ENCODE results near the gene SUB1.
"Not testable (repeated sequence)": the region's sequence is repeated elsewhere in the genome, so short reads cannot be mapped to it uniquely, and the experiment has no call there.

Gene SUB1

DNA sequence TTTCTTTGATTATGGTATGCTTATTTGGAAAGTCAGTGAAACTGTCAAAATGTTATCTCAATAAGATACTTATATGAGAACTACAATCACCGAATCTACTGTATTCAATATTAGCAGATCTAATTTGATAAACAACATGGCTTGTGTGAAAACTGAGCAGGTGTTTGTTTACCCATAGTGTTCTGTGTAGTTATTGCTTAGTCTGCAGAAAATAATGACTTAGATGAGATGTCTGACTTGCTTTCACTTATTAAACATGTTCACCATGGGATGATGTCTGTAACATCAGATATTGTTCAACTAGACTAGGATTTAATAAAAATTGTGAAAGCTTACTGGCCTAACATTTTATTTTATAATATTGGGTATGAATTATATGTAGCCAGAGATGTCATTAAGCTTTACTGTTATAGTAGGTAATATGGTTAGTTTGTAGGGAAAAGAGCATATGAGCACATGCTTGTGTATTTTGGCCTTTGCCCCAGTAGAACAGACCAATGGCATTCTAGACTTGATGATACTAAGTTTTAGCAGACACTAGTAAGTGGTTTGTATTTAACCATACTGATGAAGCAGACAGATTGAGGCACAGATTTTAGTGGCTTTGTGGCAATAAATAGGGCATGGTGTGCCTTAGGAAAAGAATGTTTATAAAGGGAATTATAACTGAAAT, 16.4 kb downstream of the SUB1 start:
- DNase-seq = no peak

DNA sequence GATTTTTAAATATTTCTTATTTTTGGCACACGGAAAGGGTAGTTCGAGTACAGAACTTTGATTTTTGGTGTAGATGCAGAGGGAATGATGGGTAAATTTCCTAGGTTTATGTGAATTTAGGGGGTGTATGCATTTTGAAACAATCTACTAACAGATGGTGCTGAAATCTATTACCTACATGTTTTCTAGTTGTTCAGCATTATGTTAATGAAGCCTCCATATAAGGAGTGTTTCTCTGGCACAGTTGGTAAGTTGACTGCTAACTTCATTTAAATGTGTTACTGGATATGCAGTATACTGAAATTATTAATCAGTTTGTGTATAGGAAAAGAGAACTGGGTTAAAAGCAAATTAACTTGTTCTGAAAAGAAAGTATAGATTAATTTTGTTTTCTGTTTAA, 17.5 kb downstream of the SUB1 start:
- DNase-seq = no peak

DNA sequence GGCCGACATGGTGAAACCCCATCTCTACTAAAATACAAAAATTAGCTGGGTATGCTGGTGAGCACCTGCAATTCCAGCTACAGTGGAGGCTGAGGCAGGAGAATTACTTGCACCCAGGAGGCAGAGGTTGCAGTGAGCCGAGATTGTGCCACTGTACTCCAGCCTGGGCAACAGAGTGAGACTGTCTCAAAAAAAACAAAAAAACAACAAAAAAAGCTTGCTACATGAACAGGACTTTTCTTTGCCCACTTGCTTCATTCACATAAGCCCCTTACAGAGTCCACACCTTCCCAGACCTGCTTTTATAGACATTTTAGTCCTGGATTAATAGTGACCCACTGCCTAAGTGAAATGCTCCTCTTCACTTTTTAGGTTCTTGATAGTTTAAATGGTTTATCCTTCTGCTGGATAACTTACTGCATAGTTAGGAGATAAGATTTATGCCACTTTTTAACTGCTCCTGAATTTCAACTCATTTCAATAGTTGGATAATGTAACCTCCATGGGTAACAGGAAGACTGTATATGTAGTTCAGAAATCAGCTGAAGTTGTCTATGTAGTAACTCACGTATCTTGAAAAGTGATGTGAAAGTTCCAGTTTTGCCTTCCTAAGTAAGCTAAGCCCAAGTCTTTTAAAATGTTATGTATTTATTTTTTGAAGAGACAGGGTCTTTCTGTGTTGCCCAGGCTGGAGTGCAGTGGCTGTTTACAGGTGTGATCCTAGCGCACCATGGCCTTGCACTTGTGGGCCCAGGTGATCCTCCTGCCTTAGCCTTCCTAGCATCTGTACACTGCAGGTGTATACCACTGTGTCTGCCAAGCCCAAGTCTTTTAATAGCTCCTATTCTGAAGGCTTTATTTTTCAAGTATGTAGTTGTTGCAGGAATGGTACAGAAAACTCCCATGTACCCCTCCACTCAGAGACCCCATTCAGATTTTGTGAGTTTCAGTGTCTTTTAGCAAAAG, 19.7 kb downstream of the SUB1 start:
- DNase-seq = no peak

DNA sequence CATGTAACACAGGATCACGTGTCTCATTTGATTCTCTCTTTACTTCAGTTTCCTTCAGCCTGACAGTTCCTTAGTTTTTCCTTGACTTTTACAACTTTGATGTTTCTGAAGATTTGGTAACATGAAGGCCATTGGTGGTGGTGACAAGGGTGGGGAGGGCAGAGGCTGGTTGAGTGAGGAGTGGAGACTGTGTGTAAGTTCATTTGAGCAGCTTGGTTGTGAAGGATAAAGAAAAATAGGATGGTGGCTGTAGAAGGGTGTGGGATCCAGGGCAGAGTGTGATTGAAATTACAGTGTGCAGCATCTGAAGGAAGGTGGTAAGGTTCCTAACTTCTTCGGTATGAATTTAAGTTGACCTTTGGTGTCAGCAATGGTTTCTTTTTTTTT, 20.4 kb downstream of the SUB1 start:
- no peak for DNase-seq

DNA sequence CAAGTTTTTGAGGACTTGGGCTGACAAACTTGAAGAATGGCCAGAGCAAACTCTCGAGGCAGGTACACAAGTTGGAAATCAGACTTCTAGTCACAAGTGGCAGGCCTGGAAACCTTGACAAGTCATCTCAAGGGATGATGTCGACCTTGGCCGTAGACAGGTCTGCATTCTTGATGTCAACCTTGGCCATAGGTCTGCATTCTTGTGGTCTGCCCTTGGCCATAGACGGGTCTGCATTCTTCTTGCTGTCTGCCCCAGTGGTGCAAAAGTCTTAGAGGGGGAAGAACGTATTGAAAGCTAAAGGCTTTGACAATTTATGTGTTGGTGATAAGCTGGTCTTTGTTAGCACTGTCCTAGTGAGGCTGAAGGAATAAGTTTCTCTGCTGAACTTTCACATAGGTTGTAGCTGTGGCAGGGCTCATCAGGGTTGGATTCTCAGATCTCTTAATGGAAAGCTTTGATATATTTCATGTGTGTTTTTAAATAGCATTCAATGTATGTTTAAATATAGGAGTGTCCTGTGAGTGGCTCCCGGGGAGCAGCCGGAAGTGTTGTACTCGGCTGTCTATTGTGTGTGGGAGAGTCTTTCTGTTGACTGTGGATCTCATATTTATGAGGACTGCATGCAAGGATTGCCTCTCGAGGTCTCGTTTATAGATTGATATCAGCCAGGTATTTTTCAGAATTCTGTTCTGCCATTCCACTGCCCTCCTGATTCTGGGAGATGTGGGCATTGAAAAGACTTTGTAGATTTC, 27.0 kb downstream of the SUB1 start:
- DNase-seq = peak; percentile 83

DNA sequence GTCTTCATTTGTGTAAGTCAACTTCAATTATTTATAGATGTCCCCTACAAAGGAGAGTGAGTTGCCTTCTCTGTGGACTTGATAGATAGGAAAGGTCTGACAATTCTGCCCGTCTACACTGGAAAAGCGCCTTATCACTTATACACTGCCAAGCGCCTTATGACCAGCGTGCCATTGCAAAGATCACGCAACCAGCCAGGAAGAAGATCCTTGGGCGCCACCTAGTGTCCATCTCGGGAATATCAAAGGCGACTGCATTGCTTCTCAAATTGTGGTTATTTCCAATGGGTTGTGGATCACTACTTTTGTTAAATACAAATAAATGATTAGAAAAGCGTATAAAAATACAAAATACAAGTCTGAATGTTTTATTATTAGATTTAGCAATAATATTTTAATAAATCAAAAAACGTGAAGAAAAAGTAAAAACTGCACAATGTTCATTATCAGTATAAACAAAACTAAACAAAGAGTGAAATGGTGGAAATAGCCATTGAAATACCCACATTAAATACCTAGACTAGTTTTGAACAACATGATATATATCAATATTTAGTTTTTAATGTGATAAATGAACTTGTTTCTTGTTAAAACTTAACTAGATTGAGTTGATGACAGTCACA, 27.8 kb downstream of the SUB1 start:
- peak; percentile 81 for DNase-seq

DNA sequence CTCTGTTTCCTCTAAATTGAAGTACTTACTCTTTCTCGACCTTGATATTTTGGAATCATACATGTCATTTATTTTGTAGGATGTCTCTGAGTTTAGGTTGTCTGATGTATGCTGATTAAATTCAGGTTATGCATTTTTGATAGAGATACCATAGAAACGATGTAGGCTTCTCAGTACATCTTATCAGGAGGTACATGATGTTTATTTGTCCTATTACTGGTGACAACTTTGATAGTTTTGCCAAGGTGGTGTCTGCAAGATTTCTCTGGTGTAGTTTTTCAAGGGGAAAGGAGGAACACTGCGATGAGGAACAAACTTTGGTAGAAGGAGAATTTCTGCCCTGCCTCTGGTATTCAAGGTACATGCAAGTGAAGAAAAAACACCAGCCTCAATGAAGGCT, 29.9 kb downstream of the SUB1 start:
- no peak for DNase-seq

DNA sequence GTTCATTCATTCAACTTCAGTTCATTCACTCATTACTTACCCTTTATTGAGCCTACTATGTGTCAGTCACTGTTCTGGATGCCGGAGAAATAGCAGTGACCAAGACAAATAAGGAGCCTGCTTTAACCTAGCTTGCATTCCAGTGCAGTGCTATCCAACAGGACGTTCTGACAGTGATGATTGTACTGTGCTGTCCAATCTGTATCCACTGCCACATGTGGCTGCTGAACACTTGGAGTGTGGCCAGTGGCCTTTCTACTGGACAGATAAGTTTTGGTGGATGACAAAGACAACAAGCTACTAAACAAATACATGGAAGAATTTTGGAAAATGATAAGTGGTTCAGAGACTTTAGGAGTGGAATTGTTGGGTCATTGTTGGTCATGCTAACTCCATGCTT, 33.6 kb downstream of the SUB1 start:
- no peak for DNase-seq

DNA sequence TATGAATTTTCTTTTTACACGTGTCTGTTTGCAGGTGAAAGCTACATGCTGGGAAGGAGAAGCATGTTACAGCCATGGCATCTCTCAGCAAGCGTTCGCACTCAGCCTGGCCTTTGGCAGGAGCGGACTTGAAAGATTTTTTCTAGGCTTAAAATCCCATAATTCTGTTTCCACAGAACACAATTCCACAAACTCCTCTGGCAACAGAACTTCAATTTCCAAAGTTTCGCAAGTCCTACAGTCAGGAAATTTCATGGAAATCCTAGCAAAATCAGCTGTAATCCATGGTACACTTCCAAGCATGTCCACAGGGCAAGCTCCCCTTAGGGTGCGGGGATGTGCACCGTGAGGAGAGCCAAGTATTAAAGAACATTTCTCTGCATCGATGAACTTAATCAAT, 35.9 kb downstream of the SUB1 start:
- DNase-seq = no peak

DNA sequence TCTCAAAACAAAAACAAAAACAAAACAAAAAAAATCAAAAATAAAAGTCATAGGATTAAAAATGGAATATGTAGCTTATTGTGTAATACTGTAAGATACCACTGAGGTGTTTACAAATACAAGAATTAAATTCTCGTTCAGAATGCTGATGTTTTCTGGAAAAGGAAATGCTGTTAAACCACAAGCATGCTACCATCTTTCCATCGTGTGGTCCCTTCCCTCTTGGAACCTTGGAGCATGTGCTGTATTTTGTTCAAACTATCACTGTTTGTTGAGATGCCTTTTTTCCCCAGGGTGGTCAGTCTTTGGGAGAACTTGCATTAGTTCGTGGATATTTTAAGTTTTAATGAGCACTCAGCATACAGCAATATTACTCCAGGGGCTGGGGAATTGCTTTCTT, 39.7 kb downstream of the SUB1 start:
- DNase-seq = no peak

DNA sequence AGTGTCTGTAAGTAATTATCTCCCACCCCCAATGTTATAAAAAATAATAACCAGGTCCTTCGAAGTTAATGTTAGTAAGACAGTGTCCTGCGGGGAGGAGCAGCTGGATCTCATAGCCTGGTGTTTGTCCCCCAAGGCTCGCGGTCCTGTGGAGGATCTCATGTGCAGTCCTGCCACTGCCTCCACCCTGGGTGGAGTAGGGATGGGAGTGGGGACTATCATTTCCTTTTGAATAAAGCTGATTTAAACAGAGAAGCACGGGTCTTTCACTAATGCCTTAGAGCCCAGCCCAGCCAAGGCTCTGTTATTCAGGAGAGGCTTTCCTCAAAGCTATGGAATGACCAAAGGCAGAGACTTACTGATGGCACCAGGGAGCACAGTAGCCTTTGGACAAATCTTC, 40.2 kb downstream of the SUB1 start:
- no peak for DNase-seq

DNA sequence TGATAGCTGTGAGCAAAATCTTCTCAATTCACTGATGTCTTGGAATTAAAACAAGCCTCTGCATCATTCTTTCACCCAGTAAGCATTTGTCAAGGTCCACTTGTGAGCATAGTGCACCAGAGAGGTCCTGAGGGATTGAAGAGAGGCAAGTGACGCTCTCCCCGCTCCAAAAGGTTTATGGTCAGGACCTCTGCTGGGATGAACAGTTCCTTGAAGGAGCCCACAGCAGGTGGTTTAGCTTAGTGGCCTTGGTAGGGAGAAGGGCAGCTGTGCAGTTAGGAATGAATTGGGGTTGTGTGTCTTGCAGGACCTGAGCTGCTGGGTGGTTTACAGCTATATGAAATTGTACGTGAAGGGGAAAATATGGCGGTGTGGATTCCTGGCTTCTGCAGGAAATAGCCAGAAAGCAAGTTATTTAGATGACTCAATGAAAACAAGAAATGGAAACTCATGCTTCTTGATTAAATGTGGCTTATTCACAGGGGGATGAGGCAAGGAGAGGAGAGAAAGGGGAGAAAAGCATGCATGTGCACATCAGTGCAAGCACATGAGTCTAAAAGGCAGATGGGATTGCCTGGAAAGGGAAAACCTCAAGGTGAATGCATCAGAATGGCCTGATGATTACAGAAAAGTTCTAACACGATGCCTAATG, 42.0 kb downstream of the SUB1 start:
- DNase-seq = peak; percentile 35

DNA sequence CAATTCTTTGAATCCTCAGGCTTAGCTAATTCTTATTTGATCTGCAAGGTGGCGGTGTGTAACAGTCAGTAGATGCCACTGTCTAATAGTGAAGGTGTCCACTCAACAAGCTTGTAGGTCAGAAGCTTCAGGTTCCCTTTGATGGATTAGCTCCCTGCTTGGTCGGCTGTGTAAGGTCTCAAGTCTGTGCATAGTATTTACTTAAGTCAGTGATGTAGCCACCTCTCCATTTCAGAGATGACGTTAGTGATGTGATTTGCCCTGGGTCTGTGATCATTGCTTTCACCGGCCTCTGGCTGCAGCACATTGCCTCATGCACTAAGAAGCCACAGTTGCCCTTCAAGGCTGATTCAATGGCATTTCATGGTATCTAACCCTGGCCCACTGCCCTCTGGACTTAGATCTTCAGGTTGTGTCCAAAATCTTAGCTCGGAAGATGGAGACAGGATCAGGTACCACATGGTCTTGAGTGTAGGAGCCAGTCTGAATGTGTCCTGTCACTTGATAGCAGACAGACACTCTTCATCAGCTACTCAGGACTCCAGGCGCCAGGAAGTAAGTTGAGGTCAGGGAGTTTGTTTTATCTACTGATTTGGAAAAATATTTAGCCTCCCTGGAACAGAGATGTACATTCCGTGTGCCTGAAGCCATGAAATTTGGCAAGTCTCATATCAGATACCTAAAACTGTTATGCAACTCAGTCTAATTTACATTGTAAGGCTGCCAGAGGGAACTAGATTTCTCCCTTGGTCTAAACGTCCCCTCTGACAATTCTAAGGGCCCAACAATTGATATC, 42.9 kb downstream of the SUB1 start:
- no peak for DNase-seq

DNA sequence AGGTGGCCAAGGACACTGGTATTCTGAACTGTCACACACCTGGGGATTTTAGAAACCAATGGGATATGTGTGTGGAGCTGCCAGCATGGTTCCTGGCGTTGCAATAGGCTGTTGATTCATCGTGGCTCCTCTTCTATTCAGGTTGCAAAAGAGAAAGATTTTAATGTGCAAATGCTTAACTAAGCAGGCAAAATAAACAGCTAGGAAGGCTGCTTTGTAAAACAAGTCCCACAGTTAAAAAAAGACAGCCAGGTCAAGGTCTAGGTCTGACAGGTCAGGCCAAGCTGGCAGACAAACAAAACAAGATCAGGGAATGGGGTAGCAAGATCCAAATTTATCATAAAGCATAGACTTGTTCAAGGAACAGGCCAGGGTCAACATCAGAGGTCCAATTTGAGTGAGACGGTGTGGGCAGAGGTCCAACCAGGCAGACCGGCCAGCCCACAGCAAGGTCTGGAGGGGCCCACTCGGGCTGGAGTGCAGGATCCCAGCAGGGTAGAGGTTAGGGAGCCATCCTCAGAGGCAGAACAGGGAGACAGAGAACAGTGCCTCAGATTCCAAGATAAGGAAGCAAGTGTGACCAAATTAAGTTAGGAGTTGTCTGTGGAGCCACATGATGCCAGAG, 45.6 kb downstream of the SUB1 start:
- no peak for DNase-seq

DNA sequence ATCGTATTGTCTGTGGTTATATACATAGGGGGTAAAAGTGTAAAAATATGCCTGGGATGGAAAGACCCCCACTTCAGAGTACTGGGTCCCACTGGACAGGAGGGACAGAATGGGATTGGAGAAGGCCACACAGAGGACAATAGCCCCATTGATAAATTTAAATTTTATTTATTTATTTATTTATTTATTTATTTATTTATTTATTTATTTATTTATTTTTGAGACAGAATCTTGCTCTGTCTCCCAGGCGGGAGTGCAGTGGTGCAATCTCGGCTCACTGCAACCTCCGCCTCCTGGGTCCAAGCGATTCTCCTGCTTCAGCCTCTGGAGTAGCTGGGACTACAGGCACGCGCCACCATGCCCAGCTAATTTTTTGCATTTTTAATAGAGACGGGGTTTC, 47.7 kb downstream of the SUB1 start:
- DNase-seq = not testable (repeated sequence)

DNA sequence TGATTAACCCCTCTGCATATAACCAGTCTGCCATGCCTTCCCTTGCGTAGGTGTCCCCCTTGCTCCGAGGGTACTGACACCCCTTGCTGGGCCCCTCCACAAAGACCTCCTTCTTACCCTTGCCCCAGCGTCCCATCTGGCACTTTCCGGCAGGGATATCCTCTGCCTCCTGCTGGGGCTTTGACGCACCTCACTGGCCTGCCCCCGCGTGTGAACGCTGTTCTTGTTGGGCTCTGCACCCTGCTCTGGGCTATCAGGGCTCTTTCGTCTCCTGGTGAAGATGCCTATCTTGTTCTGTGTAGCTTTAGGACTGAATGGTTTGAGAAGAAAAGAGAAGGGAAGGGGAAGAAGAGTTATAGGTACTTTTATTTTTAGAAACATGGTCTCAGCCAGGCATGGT, 53.0 kb downstream of the SUB1 start:
- DNase-seq = no peak

DNA sequence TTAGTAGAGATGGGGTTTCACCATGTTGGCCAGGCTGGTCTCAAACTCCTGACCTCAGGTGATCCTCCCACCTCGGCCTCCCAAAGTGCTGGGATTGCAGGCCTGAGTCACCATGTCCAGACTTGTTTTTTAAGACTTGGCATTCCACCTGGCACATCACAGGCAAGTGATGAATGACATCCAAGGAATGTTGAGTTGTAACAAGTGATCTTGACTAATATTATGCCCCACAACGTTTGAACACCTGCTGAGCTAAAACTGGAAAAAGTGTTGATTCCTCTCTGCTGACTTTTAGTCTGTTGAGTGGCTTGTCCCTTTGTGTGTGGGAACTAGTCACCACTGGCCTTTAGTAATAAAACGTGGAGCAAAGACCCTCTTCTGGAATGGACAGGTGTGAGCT, 54.6 kb downstream of the SUB1 start:
- DNase-seq = peak; percentile 40

DNA sequence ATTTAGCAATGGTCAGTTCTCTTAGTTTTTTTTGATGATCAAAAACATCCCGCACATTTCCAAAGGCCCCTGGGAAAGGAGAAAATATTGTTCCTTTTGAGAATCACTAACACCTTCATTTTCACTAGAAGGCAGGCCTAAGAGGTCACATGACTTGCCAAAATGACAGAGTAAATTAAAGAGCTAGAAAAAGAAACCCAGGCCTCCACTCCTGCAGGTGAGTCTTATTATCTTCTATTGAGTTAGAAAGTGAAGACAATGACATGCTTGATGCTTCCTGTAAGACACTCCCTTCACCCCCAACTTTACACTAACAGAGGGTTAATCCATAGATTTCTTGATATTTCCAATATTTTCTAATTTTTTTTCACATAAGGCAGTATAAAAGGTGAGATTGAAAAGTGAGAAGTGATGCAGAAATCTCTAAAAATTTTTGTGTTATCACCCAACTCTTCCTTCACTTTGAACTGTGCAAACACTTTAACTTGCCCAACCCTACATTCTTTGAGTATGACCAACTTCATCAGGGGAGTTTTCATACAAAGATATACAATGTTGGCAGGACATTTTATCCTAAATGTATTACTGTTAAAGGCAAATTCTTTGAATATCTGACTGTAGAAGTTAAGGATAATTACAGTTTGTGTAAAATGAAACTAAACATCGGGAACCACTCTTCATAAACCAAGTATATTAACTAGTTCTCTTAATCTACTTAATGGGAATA, 57.1 kb downstream of the SUB1 start:
- peak; percentile 59 for DNase-seq

DNA sequence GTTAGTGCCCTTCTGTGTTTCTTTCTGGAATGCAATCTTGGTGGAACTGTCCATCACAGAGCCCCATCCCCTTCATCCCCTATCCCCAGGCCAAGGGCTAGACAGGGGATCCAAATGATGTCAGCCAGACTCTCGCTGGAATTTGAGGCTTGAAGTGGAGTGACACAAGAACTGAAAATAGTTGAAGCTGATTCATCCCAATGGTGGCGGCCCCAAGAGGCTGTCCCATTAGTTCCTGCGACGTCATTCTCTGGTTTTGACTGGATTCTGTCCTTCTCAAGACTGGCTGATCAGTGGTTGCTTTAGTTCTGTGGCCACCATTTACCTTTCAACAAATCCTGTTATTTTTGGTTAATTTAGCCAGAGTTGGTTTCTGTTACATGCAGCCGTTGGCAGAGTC, 59.9 kb downstream of the SUB1 start:
- peak; percentile 50 for DNase-seq
